A172 (cell line): ENCODE results near the gene ATAD3A. TPM values are rescaled to one million over a fixed set of nuclear protein-coding genes. Genes with fewer than 3 reads are reported as not detected.
"Not testable (repeated sequence)": the region's sequence is repeated elsewhere in the genome, so short reads cannot be mapped to it uniquely, and the experiment has no call there.

Experiments
- DNase-seq: peaks from one replicate; pipeline ENCODE4 v3.0.0-alpha.2; 2015; ENCODE audit warnings: low spot score
- total RNA-seq: library from RNA; depleted of rRNA; stranded (reverse); fragments of >200 nt; shearing (Covaris generic); gene quantifications from 2 replicates; pipeline ENCODE4 v1.2.3, GENCODE V29; 2014

Gene ATAD3A
- total RNA-seq, 1 experiment from 2014 or later: 19.2 TPM

DNA sequence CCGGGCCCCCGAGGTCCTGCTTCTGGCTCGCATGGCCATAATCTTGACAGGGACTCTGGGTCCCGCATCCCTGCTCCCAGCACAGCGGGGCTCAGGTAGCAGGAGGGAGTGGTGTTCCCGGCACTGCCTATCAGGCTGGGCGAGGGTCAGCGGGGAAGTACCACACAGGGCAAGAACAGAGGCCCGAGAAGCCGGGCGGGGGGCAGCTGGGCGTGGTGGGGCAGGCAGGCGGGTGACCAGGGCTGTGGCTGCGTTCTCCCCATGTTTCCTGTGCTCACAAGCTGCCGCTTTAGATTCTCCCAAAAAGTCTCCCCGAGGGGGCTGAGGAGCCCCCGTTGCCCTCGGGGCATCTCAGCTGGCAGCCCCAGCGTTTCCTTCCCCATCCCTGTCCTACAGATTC lies 22.1 kb upstream of the ATAD3A start:
- no peak for DNase-seq

DNA sequence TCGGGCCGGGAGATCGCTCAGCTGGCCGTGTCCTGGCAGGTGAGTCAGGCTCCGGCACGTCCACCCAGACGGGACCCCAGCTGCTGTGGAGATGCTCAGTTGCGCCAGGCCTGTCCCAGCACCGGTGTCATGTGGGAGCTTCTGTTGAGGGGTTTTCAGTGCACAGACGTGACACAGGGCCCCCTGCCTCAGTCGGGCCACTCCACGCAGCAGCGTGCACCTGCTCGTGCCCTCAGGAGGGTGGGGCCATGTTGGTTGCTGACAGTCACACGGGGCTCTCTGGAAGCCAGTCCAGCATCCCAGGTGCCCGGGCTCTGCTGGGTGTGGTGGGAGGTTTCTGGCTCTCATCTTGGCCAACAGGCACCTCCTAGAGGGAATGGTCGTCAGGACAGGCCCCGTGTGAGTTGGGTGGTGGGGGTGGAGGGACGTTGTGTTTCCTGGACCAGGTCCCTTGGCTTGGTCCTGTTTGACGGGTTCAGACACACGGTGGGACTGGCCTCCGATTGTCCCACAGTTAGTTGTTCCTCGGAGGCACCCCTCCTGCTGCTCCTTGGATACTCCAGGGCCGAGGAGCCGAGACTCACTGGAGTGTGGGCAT lies 21.2 kb upstream of the ATAD3A start:
- no peak for DNase-seq

DNA sequence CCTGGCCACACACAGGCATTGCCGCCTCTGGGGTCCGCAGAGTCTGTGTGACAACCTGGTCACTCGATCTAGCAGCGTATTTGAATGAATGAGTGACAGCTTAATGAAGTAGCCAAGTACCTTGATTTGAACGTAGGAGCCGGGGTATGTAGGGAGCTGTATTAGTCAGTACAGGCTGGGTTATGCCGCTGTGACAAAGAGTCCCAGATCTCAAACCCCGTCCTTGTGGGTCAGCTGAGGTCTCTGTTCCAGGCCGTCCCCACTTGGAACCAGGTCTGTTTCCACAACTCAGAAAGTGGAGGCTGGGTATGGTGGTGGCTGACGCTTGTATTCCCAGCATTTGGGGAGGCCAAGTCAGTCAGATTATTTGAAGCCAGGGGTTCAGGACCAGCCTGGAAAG lies 20.4 kb upstream of the ATAD3A start:
- no peak for DNase-seq

DNA sequence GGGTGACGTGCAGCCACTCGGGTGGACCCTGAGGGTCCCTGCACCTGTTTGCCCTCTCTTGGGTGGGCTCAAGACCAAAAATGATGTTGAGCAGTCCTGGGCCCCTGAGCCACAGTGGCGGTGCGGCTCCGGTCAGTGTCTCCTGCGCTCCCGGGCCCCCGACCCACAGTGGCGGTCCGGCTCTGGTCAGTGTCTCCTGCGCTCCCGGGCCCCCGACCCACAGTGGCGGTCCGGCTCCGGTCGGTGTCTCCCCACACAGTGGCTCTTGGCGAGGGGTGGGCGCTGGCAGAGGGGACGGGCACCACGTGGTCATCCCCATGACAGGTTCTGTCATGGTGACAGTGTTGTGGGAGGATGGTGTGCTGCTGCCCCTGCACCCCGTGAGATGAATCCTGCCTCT lies 17.7 kb upstream of the ATAD3A start:
- not testable (repeated sequence) for DNase-seq

DNA sequence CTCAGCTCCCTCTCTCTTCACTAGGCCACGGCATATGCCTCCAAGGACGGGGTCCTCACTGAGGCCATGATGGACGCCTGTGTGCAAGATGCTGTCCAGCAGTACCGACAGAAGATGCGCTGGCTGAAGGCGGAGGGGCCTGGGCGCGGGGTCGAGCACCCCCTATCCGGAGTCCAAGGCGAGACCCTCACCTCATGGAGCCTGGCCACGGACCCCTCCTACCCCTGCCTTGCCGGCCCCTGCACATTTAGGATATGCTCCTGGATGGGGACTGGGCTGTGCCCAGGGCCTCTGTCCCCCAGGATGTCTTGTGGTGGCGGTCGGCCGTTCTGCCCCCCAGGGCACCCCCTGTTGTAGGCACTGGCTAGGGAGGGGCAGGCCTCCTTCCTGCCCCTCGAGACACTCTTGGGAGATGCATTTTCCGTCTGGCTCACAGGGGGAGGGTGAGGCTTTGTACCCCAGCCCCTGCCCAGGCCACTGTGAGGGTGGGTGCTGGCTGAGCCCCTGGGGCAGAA lies 16.4 kb upstream of the ATAD3A start:
- not testable (repeated sequence) for DNase-seq

DNA sequence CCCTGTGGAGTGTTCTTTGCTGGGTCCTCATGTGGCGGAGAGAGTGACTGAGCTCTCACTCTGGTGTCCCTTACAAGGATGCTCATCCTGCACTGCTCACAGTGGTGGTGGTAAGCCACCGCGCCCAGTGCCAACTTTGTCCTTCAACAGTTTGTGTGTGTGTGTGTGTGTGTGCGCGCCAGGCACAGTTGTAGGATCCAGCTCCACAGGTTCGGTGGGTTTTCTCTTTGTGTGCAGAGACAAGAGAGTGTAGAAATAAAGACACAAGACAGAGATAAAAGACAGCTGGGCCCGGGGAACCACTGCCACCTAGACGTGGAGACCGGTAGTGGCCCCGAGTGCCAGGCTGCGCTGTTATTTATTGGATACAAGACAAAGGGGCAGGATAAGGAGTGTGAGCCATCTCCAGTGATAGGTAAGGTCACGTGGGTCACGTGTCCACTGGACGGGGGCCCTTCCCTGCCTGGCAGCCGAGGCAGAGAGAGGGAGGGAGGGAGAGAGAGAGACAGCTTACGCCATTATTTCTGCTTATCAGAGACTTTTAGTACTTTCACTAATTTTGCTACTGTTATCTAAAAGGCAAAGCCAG lies 7.1 kb upstream of the ATAD3A start:
- peak; percentile 53 for DNase-seq

DNA sequence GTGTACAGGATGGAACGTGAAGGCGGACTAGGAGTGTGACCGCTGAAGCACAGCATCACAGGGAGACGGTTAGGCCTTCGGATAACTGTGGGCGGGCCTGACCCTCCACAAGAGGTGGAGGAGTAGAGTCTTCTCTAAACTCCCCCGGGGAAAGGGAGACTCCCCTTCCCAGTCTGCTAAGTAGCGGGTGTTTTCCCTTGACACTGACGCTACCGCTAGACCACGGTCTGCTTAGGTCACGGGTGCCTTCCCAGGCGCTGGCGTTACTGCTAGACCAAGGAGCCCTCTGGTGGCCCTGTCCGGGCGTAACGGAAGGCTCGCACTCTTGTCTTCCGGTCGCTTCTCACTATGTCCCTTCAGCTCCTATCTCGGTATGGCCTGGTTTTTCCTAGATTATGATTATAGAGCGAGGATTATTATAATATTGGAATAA lies 6.6 kb upstream of the ATAD3A start:
- DNase-seq: not testable (repeated sequence)

DNA sequence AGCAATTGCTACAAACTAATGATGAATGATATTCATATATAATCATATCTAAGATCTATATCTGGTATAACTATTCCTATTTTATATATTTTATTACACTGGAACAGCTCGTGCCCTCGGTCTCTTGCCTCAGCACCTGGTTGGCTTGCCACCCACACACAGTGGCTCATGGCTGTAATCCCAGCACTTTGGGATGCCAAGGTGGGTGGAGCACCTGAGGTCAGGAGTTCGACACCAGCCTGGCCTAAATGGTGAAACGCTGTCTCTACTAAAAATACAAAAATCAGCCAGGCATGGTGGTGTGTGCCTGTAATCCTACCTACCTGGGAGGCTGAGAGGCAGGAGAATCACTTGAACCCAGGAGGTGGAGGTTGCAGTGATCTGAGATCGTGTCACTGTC lies 6.2 kb upstream of the ATAD3A start:
- DNase-seq: not testable (repeated sequence)

DNA sequence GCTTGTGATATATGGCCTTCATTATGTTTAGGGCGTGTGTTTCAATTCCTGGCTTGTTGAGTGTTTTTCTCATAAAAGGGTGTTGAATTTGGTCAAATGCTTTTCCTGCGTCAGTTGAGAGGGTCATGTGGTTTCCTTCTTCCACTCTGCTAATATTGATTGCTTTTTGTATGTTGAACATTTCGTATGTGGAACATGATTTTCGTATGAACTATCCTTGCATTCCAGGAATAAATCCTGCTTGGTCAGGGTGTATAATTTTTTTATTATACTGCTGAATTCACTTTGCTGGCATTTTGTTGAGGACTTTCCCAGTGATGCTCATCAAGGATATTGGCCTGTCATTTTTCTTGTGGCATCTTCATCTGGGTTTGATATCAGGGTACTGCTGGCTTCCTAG lies 4.7 kb upstream of the ATAD3A start:
- DNase-seq: no peak

DNA sequence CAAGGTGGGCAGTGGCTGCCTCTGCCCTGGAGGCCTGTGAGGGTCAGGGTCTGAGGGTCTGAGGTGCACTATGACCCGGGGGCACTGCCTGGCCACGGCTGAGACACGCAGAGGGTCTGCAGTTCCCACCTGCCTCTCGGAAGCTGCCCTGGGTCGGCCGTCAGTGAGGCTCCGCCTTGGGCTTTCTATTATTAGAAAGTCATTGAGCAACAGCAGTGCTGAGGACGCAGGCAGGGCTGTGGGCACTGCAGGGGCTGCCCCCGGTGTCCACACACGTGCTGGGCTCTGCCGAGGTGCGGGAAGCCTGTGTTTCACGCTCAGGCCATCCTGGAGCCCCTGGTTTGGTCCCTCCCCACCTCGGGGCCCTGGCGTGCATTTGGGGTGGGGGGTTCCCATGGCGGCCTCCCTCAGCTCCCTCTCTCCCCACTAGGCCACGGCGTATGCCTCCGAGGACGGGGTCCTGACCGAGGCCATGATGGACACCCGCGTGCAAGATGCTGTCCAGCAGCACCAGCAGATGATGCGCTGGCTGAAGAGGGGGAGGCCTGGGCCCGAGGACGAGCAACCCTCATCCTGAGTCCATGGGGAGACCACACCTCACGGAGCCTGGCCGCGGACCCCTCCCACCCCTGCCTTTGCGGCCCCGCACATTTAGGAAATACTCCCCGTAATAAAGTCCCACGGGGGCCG lies 3.0 kb upstream of the ATAD3A start:
- not testable (repeated sequence) for DNase-seq

DNA sequence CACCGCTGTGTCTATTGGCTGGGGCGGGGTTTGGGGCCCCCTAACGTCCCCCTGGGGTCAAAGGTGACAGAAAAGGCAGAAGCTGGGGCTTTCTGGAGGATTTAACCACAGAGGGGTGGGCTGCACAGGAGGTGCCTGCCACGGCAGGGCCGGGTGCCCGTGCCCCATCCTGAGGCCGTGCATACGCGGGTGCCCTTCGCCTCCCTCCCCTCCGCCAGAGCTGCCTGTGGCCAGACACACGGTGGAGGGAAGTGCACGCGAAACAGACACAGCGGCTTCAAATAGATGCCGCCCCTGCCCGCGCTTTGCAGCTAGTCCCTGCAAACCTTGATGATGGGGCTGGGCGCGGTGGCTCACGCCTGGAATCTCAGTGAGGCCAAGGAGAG lies 2.5 kb upstream of the ATAD3A start:
- not testable (repeated sequence) for DNase-seq

DNA sequence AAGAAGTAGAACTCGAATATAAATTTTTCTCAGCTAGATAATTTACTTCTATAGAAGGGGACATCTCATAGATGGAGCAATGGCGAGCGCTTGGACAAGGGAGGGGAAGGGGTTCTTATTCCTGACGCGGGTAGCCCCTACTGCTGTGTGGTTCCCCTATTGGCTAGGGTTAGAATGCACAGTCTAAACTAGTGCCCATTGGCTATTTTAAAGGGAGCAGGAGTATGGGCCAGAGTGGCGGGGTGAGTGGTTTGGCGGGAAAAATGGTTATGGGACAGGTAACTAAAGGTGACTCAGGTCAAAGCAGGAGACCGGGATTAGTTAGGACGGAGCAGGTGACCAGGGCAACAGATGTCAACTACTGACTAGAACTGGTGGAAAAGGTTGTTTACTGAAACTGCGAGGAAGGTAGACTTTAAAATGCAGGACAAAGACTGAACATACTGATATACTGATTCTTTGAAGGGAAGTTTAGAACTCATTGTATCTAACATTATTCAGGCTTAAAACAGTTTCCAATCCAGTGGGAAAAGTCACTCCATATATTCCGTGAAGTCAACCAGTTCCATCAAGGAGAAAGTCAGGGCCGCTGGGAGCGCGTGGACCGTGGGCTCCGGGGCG lies 940 bp upstream of the ATAD3A start:
- DNase-seq: peak; percentile 2

DNA sequence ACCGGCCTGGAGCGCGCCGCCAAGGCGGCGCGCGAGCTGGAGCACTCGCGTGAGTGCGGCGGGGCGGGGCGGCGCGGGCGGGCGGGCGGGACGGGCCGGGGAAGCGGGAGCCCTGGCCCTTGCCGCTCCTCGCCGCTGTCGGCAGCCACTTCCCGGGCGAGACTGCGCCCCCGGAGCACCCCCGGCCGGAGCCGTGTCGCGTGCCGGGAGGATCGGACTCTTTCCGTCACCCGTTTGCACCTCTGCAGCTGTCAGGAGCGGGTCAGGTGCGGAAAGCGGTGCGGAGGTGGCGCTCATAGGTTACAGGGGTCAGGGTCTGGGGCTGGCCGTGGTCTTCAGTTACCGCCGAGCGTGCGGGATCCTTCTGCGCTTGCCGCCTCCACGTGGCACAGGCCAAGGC lies 463 bp downstream of the ATAD3A start:
- DNase-seq: not testable (repeated sequence)

DNA sequence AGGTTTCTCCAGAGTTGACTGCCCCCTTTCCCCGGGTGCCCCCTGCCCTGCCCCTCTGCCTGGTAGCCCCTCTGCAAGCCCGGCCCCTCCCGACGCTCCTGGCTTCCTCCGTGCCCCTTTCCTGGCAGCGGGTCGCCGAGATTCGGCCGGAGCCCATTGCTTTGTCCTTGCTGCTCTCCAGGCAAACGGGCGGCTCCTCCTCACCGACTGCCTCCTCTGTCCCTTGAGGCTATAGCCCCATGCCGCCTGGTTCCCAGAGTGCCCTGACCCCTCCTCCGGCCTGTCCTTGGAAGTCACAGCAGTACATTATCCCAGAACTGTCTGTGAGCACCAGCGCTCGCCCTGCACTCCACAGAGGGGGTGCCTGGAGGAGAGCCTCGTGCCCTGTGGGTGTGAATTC lies 1.7 kb downstream of the ATAD3A start:
- not testable (repeated sequence) for DNase-seq

DNA sequence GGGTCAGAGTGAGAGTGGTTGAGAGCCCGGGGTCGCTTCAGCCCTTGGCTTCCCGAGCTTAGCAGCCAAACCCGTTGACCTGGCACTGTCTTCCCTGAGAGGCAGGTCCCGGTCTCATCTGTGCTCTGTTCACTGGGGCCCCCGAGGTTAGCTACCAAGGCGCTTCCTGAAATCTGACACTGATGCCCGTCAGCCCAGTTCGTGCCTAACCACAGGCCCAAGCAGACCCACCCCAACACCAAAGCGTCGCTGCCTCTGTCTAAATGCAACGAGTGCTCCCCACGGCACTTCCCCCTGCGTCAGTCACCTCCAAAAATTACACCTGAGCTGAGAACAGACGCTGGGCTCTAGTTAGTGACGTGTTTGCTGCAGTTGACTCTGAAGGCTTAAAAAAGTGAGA lies 2.4 kb downstream of the ATAD3A start:
- not testable (repeated sequence) for DNase-seq

DNA sequence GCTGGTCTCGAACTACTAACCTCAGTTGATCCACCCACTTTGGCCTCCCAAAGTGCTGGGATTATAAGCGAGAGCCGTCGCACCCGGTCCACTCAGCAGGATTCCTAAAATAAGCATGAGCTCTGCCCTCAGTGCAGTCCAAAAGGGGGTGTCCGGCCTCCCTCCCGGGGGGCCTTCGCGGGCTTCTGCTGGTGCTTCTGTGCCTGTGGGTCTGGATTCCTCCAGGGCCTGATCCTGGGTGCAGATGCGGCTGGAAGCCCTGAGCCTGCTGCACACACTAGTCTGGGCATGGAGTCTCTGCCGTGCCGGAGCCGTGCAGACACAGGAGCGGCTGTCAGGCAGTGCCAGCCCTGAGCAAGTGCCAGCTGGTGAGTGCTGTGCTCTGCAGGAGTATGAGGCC lies 5.0 kb downstream of the ATAD3A start:
- not testable (repeated sequence) for DNase-seq

DNA sequence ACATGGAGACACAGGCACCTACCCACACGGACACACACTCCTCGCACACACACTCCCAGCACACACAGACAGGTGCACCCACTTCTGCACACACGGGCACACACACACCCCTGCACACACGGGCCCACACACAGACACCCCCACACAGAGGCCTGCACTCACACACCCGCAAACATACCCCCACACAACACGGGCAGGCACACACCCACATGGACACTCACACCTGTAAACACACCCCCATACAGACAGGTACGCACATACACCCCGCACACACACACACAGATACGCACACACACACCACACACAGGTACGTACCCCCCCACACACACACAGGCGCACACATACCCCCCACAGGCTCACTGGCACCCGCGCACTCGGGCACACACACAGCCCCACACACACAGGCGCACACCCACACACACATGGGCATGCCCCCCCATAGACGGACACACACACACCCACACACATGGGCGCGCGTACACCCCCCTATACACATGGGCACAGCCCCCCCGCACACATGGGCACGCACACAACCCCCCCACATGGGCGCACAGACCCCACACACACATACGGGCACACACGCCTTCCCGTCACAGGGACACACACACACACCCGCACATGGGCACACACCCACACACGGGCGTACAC lies 6.1 kb downstream of the ATAD3A start:
- no peak for DNase-seq

DNA sequence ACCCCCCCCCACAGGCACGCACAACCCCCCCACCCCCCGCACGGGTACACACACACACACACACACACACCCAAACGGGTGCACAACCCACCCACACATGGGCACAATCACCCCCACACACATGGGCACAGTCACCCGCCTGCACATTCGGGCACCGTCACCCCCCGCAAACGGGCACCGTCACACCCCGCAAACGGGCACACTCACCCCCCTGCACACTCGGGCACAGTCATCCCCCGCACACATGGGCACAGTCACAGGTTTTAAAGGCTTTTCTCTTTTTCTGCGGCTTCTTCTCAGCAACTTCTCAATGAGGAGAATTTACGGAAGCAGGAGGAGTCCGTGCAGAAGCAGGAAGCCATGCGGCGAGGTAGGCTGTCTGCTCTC lies 6.7 kb downstream of the ATAD3A start:
- not testable (repeated sequence) for DNase-seq

DNA sequence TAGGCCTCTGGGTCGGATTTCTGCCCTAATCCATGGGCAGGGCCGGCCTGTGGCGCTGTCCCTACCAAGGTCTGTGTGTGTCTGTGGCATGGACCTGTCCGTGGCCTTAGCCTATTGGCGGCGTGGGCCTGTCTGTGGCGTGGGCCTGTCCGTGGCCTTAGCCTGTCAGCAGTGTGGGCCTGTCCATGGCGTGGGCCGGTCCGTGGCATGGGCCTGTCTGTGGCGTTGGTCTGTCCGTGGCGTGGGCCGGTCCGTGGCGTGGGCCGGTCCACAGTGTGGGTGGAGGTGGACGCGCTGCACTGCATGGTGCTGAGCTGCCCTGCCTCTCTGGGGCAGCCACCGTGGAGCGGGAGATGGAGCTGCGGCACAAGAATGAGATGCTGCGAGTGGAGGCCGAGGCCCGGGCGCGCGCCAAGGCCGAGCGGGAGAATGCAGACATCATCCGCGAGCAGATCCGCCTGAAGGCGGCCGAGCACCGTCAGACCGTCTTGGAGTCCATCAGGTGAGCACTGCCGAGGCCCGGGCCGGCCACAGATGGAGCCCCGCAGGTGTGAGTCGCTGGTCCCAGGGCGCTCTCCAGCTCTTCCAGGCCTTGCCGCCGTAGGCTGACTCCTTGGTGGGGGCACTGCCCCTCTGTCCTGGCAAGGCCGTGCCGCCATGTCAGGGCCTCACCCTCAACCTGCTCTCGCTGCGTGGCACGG lies 8.0 kb downstream of the ATAD3A start:
- DNase-seq: not testable (repeated sequence)

DNA sequence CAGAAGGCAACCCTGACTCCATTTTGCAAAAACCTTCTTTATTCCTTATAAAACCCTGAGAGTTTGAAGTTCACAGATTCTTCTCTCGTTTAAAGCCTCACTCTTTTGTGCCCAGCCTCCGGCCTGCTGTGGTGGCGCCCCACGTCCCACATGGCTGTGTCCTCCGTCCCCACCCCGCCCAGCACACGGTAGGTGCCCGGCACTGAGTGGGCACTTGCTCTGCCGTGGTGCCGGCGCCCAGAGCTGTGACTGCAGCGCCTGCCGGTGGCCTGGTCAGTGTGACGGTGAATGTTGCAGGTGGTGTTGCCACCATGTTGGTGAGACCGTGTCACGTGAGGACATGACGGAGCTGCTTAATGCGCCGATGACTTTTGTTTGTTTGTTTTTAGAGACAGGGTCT lies 9.4 kb downstream of the ATAD3A start:
- DNase-seq: no peak

DNA sequence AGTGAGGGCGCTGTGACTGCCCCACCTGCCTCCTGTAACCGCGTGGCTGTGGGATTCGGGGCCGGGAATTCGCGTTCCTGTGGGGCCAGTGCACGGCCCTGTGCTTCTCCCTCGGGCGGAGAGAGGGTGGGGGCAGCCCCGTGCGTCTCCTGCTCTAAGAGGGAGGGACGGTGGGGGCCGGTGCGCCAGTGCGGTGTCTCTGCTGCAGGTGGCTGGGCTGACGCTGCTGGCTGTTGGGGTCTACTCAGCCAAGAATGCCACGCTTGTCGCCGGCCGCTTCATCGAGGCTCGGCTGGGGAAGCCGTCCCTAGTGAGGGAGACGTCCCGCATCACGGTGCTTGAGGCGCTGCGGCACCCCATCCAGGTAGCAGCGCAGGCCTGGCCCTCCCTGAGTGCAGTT lies 10.6 kb downstream of the ATAD3A start:
- DNase-seq: not testable (repeated sequence)
